Gastroesophageal sphincter (tissue), 4 donors: ENCODE measurements around the gene CDH6. TPM values are rescaled to one million over a fixed set of nuclear protein-coding genes. Genes with fewer than 3 reads are reported as not detected.

Experiments
- ATAC-seq: fragments of 150-250 bp; one replicate; pipeline ENCODE4 v1.9.1; 2016; ENCODE audit warnings: mild to moderate bottlenecking, moderate library complexity
- H3K27ac ChIP-seq, 4 donors: fragments of 200-600 bp; sonication (generic) in 3 of 4; 1 replicate in 3 of 4; 2 replicates in 1 of 4; pipeline ENCODE4 v1.5.1; 2016 to 2019
- H3K27me3 ChIP-seq: fragments of 200-600 bp; sonication (generic); one replicate; pipeline ENCODE4 v1.5.1; 2019
- H3K36me3 ChIP-seq, 2 donors: fragments of 200-600 bp; sonication (generic); one replicate each; pipeline ENCODE4 v1.5.1; 2019; ENCODE audit warnings: control low read depth in 1 of 2
- H3K4me1 ChIP-seq, 3 donors: fragments of 200-600 bp; sonication (generic); 1 replicate in 2 of 3; 2 replicates in 1 of 3; pipeline ENCODE4 v1.5.1; 2016 to 2019; ENCODE audit warnings: control low read depth in 2 of 3
- H3K4me3 ChIP-seq, 2 donors: fragments of 200-600 bp; sonication (generic); one replicate each; pipeline ENCODE4 v1.5.1; 2019; ENCODE audit warnings: mild to moderate bottlenecking in 1 of 2, moderate library complexity in 1 of 2
- H3K9me3 ChIP-seq, 3 donors: fragments of 200-600 bp; sonication (generic); one replicate each; pipeline ENCODE4 v1.5.1; 2017 to 2019; ENCODE audit warnings: control low read depth in 2 of 3
- CTCF ChIP-seq, 4 experiments: fragments of 200-600 bp in 2 of 4; fragments of 450-650 bp in 2 of 4; sonication (generic) in 1 of 4; IDR thresholded peaks; one replicate each; pipeline ENCODE4 v1.5.1; 2017 to 2019; ENCODE audit warnings: antibody characterized with exemption in 4 of 4, mild to moderate bottlenecking in 2 of 4, moderate library complexity in 2 of 4
- EP300 ChIP-seq: sonication (generic); formaldehyde crosslinking; IDR thresholded peaks from one replicate; pipeline ENCODE4 v1.6.1; 2017; ENCODE audit warnings: antibody characterized with exemption, mild to moderate bottlenecking
- POLR2A ChIP-seq, 2 donors: fragments of 450-650 bp; IDR thresholded peaks; one replicate each; pipeline ENCODE4 v1.6.1; 2017; ENCODE audit warnings: antibody characterized with exemption in 2 of 2, mild to moderate bottlenecking in 2 of 2, moderate library complexity in 1 of 2
- POLR2AphosphoS5 ChIP-seq: sonication (generic); formaldehyde crosslinking; IDR thresholded peaks from one replicate; pipeline ENCODE4 v1.6.1; 2017; ENCODE audit warnings: antibody characterized with exemption
- WGBS, 2 donors: methylation state at CpG; one replicate each; pipeline ENCODE4 v1.1.5; 2018; ENCODE audit warnings: low coverage in 1 of 2; 5-methylcytosine and 5-hydroxymethylcytosine counted together
- total RNA-seq, 4 donors: library from RNA; depleted of rRNA; stranded (reverse); fragments of >200 nt; gene quantifications; one replicate each; pipeline ENCODE4 v1.1.0, GENCODE V29; 2016

Gene CDH6
- total RNA-seq, 4 donors from 2014 or later: 5.5 to 10.9 (median 8.4) TPM

GRCh38 chr5:31172881-31173280 lies 20.6 kb upstream of the CDH6 start:
- no peak for TF ChIP-seq CTCF (IDR thresholded peaks at IDR 0.05)
- Histone ChIP-seq H3K9me3 (no peaks in the 10 kb centered on the region), H3K36me3 (no peaks in the 10 kb centered on the region), H3K4me1 (no peaks in the 10 kb centered on the region), H3K27me3 (no peaks in the 10 kb centered on the region), H3K27ac (no peak overlapping the region), H3K4me3 (no peak overlapping the region)
- no peak for ATAC-seq

GRCh38 chr5:31173614-31174013 lies 19.9 kb upstream of the CDH6 start:
- Histone ChIP-seq H3K4me3 (no peak overlapping the region), H3K27me3 (no peaks in the 10 kb centered on the region), H3K36me3 (no peaks in the 10 kb centered on the region), H3K4me1 (no peaks in the 10 kb centered on the region), H3K27ac (no peak overlapping the region), H3K9me3 (no peaks in the 10 kb centered on the region)
- TF ChIP-seq EP300 (no peak), POLR2A (IDR thresholded peaks at IDR 0.05) (no peak), POLR2AphosphoS5 (no peak), CTCF (IDR thresholded peaks at IDR 0.05) (no peak)
- WGBS, 2 donors: 88 to 98% methylated on average over 3 of the region's 3 CpGs
- no peak for ATAC-seq

GRCh38 chr5:31181376-31181987 lies 12.0 kb upstream of the CDH6 start:
- H3K27ac ChIP-seq: no peak overlapping the region
- H3K4me1 ChIP-seq: no peaks in the 10 kb centered on the region
- H3K36me3 ChIP-seq: no peaks in the 10 kb centered on the region
- WGBS, 2 donors: 80 to 83% methylated on average over 7 to 8 of the region's 8 CpGs
- TF ChIP-seq EP300 (no peak), POLR2AphosphoS5 (no peak), POLR2A (IDR thresholded peaks at IDR 0.05) (no peak), CTCF (IDR thresholded peaks at IDR 0.05) (no peak)
- H3K27me3 ChIP-seq: no peaks in the 10 kb centered on the region
- no peak for ATAC-seq
- H3K9me3 ChIP-seq: no peaks in the 10 kb centered on the region
- no peak overlapping the region for H3K4me3 ChIP-seq

GRCh38 chr5:31182136-31182535 lies 11.3 kb upstream of the CDH6 start:
- ATAC-seq: no peak
- no peak for TF ChIP-seq POLR2AphosphoS5
- TF ChIP-seq POLR2A (IDR thresholded peaks at IDR 0.05): no peak
- no peak for TF ChIP-seq CTCF (IDR thresholded peaks at IDR 0.05)
- no peak for TF ChIP-seq EP300
- Histone ChIP-seq H3K27me3 (no peaks in the 10 kb centered on the region), H3K4me3 (no peak overlapping the region), H3K27ac (no peak overlapping the region), H3K9me3 (no peaks in the 10 kb centered on the region), H3K4me1 (no peaks in the 10 kb centered on the region), H3K36me3 (no peaks in the 10 kb centered on the region)
- 66 to 85% methylated on average over 3 to 4 of the region's 6 CpGs for WGBS, 2 donors

- H3K27me3 ChIP-seq: peaks cover 2% of the 10 kb centered on the region
- no peaks in the 10 kb centered on the region for H3K4me1 ChIP-seq
- no peak for TF ChIP-seq CTCF (IDR thresholded peaks at IDR 0.05)
- TF ChIP-seq POLR2AphosphoS5: no peak
- TF ChIP-seq POLR2A (IDR thresholded peaks at IDR 0.05): no peak
- TF ChIP-seq EP300: no peak
- no peak overlapping the region for H3K27ac ChIP-seq
- ATAC-seq: no peak
- no peak overlapping the region for H3K4me3 ChIP-seq
- 87% methylated on average over 6 to 7 of the region's 7 CpGs for WGBS, 2 donors
- no peaks in the 10 kb centered on the region for H3K36me3 ChIP-seq
- H3K9me3 ChIP-seq: no peaks in the 10 kb centered on the region
Observed at GRCh38 chr5:31185951-31186350, 7.5 kb upstream of the CDH6 start.
